Lower lobe of right lung (tissue), 2 donors: ENCODE data around the gene ANKRD13B. TPM values are rescaled to one million over a fixed set of nuclear protein-coding genes. Genes with fewer than 3 reads are reported as not detected.

Source experiments
- ATAC-seq, 2 donors: fragments of 200-7000 bp; cut with Tn5 transposase; one replicate each; pipeline ENCODE4 v1.9.1; 2020 to 2022; ENCODE audit warnings: mild to moderate bottlenecking in 2 of 2, moderate library complexity in 2 of 2
- DNase-seq: peaks from one replicate; pipeline ENCODE4 v3.0.0-alpha.2; 2020
- H3K27ac ChIP-seq: fragments of 200-600 bp; one replicate; pipeline ENCODE4 v1.8.0; 2022
- H3K27me3 ChIP-seq: fragments of 200-600 bp; one replicate; pipeline ENCODE4 v1.8.0; 2022; ENCODE audit warnings: low read depth
- H3K36me3 ChIP-seq: fragments of 200-600 bp; one replicate; pipeline ENCODE4 v1.8.0; 2022; ENCODE audit warnings: mild to moderate bottlenecking
- H3K4me1 ChIP-seq: fragments of 200-600 bp; one replicate; pipeline ENCODE4 v1.8.0; 2022
- H3K4me3 ChIP-seq: fragments of 200-600 bp; one replicate; pipeline ENCODE4 v1.8.0; 2022; ENCODE audit warnings: mild to moderate bottlenecking
- H3K9me3 ChIP-seq: fragments of 200-600 bp; one replicate; pipeline ENCODE4 v1.8.0; 2022
- intact Hi-C: fragments of 100-400 bp; cut with DNase I; formaldehyde crosslinking; loops from one replicate; pipeline ENCODE4 v1.11.0; 2022
- total RNA-seq: library from RNA; stranded (reverse); fragmentation: NEBNext Ultra II Directional; extraction: Animal tissue kit (Norgen Biotek cat#: 25700); gene quantifications from one replicate; pipeline ENCODE4 v1.2.1, GENCODE V29; 2021
- TF ChIP-seq, protein P1 (sequence below): fragments of 200-600 bp; IDR thresholded peaks from one replicate; pipeline ENCODE4 v1.8.0; 2022; ENCODE audit warnings: antibody characterized with exemption, mild to moderate bottlenecking
- donor health status: DM: no; HTN: yes; CAD: no; lungs with severe emphysema.

ANKRD13B gene
- total RNA-seq, 1 donor from 2014 or later: 6.6 TPM

GRCh38 chr17:29571486-29571882, 21.4 kb upstream of the ANKRD13B start:
- intact Hi-C loops: no loop called here
- ATAC-seq (no peak), DNase-seq (no peak)
- TF ChIP-seq, protein P1, sequence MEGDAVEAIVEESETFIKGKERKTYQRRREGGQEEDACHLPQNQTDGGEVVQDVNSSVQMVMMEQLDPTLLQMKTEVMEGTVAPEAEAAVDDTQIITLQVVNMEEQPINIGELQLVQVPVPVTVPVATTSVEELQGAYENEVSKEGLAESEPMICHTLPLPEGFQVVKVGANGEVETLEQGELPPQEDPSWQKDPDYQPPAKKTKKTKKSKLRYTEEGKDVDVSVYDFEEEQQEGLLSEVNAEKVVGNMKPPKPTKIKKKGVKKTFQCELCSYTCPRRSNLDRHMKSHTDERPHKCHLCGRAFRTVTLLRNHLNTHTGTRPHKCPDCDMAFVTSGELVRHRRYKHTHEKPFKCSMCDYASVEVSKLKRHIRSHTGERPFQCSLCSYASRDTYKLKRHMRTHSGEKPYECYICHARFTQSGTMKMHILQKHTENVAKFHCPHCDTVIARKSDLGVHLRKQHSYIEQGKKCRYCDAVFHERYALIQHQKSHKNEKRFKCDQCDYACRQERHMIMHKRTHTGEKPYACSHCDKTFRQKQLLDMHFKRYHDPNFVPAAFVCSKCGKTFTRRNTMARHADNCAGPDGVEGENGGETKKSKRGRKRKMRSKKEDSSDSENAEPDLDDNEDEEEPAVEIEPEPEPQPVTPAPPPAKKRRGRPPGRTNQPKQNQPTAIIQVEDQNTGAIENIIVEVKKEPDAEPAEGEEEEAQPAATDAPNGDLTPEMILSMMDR: no peak
- H3K27ac ChIP-seq: no peak overlapping the region
- no peak overlapping the region for H3K4me3 ChIP-seq
- H3K9me3 ChIP-seq: no peaks in the 10 kb centered on the region
- no peaks in the 10 kb centered on the region for H3K27me3 ChIP-seq
- peaks cover 43% of the 10 kb centered on the region for H3K36me3 ChIP-seq
- H3K4me1 ChIP-seq: peaks cover 27% of the 10 kb centered on the region

DNA sequence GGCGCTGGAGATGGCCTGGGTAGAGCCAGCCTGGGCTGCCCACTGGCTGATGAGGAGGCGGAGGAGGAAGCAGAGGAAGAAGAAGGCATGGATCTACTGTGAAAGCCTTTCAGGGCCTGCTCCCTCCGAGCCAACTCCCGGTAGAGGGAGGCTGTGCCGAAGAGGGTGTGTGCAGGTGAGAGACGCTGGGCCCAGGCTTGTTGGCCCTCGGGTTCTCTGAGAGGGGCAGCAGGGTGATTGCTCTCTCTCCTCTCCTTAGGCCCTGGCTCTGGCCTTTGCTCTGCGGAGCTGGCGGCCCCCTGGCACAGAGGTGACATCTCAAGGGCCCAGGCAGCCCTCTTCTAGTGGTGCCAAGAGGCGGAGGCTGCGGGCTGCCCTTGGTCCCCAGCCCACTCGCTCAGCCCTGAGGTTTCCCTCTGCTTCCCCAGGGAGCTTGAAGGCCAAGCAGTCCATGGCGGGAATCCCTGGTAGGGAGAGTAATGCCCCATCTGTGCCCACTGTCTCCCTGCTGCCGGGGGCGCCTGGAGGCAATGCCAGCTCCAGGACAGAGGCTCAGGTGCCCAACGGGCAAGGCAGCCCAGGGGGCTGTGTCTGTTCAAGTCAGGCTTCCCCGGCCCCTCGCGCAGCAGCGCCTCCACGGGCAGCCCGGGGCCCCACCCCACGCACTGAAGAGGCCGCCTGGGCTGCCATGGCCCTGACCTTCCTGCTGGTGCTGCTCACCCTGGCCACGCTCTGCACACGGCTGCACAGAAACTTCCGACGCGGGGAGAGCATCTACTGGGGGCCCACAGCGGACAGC, 20.9 kb upstream of the ANKRD13B start:
- H3K27ac ChIP-seq: no peak overlapping the region
- no peak for ATAC-seq
- H3K4me3 ChIP-seq: peak overlapping the region; percentile 42

DNA sequence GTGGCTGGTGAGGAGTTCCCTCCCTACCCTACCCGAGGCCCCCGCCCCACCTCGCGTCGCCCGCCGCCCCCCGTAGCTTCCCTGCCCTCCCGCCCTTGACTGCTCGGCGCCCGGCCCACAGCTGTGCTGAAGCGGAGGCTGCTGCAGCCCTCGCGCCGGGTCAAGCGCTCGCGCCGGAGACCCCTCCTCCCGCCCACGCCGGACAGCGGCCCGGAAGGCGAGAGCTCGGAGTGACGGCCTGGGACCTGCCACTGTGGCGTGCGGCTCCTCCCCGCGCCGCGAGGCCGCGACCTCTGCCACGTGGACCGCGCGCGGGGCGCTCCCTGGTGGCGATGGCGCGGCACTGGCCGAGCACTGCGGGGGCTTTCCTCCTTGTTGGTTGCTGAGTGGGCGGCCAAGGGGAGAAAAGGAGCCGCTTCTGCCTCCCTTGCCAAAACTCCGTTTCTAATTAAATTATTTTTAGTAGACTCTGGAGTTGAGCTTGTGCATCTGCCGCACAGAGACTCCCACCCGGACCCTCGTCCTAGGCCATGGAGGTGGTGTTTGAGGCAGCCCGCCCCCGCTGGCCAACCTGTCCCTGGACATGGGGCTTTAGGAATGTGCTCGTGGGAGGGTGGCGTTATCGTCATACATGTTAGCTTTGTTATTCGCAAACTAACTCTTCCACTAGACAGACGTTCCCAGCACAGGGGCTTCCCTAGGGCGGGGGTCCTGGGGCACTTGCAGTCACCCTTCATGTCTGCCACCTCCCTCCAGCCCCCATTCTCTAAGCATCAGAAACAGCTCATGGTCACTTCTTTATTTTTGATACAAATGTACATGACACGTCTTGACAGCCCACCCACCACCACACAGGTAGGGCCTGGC, 20.0 kb upstream of the ANKRD13B start:
- no peaks in the 10 kb centered on the region for H3K27me3 ChIP-seq
- H3K4me1 ChIP-seq: peaks cover 25% of the 10 kb centered on the region
- peak; percentile 67 for DNase-seq
- TF ChIP-seq, protein P1: peak; percentile 71
- H3K36me3 ChIP-seq: peaks cover 57% of the 10 kb centered on the region
- H3K9me3 ChIP-seq: no peaks in the 10 kb centered on the region
- H3K27ac ChIP-seq: no peak overlapping the region
- ATAC-seq: peak; percentile 37 to 56
- H3K4me3 ChIP-seq: peak overlapping the region; percentile 42
- intact Hi-C loops: no loop called here

More for the DNA sequence above, 20.9 kb upstream of the ANKRD13B start:
- TF ChIP-seq, protein P1: no peak
- peaks cover 49% of the 10 kb centered on the region for H3K36me3 ChIP-seq
- peaks cover 25% of the 10 kb centered on the region for H3K4me1 ChIP-seq
- H3K9me3 ChIP-seq: no peaks in the 10 kb centered on the region
- DNase-seq: no peak
- intact Hi-C loops: no loop called here
- H3K27me3 ChIP-seq: no peaks in the 10 kb centered on the region

DNA sequence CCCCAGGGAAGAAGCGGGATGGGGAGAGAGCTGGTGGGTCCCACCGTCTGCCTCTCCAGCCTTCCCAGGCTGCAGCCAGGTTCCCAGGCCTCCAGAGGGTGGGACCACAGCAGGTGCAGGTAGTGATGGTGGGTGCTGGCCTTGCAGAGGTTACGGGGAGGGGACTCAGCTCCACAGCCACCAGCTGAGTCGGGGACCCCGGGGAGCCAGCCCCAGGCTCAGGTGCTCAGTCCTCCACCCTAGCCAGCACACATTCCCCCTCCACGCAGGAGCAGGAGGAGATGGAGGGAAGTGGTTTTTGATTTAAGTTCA, 19.4 kb upstream of the ANKRD13B start:
- Histone ChIP-seq H3K9me3 (no peaks in the 10 kb centered on the region), H3K36me3 (peaks cover 63% of the 10 kb centered on the region), H3K27me3 (no peaks in the 10 kb centered on the region), H3K27ac (no peak overlapping the region), H3K4me3 (no peak overlapping the region), H3K4me1 (peaks cover 25% of the 10 kb centered on the region)
- ATAC-seq: no peak
- TF ChIP-seq, protein P1: no peak
- no peak for DNase-seq
- intact Hi-C loops: no loop called here

DNA sequence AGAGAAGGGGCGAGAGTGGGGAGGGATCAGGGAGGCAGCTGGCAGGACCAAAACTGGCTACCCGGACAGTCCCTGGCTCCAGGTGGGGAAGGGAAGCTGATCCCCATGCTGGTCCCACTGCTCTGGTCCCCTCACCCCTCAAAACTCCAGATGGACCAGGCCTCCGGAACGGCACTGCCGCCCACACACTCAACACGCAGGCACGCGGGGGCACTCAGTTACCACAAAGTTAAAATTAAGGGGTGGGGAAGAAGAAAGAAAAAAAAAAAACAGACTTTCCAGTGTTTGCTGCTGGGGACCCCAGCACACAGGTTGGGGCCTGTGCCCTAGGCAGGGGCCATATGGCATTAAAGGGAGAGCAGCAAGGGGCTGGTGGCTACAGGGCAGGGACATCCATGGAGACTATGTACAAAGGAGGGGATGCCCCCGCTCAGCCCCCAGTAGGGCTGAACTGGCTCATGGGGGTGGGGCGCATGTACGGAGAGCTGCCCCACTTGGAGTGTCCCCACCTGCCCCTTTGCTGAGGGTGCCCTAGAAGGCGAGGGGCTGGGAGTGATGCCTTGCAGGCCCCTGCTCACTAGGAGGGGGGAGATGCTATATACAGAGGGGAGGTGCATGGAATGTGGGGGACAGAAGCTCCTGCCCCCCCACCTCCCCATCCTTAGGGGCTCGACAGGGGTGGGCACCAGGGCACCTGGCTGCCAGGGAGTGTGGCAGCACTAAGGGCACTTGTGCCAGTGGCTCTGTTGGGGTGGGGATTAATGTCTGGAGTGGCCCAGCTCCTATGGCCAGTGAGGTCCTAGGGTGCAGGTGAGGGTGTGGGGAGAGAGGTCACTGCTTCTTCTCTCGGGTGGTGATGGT, 18.8 kb upstream of the ANKRD13B start:
- H3K27ac ChIP-seq: no peak overlapping the region
- DNase-seq: no peak
- intact Hi-C loops: no loop called here

More for the DNA sequence above, 18.8 kb upstream of the ANKRD13B start:
- no peak for ATAC-seq
- H3K9me3 ChIP-seq: no peaks in the 10 kb centered on the region
- peaks cover 21% of the 10 kb centered on the region for H3K4me1 ChIP-seq
- H3K36me3 ChIP-seq: peaks cover 69% of the 10 kb centered on the region
- TF ChIP-seq, protein P1: no peak
- H3K27me3 ChIP-seq: no peaks in the 10 kb centered on the region
- H3K4me3 ChIP-seq: no peak overlapping the region
